IPS-NIHi11 (cell line): ENCODE results near the gene FGD4.

Source experiments
- DNase-seq: peaks from one replicate; pipeline ENCODE4 v3.0.0; 2012; ENCODE audit warnings: mixed read lengths, low spot score

FGD4 gene

DNA sequence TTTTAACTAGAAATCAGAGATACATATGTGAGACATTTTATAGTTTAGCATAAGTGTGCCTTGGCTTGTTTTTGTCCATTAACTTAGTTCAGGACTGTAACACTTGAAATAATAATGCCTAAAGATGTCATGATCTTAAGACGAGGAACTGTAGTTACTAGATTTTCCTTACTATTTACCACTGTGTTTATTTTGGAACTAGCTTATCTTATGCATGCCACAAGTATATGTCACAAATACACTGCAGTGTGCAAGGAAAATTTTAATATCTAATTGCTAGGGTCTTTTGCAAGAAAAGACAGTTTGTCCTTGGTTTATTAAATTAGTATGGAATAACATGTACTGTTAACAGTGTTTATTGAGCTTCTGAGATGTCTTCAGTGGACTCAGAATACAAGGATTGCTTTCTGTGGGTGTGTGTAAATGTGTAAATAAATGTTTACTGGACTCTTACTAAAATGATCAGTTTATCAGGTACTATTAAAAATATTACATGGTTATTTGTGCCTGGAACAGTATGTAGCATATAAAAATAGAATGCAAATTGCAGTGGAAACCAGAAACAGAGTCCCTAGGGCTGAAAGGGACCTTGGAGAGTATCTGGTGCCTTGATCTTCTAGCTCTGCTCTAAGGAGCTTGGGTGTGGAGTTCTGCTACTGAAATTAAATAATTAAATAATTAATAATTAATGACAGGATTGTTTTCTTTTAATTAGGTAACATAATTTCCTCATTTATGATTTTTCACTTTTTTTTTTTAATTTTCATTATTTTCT is 58.1 kb downstream of the FGD4 start:
- no peak for DNase-seq

DNA sequence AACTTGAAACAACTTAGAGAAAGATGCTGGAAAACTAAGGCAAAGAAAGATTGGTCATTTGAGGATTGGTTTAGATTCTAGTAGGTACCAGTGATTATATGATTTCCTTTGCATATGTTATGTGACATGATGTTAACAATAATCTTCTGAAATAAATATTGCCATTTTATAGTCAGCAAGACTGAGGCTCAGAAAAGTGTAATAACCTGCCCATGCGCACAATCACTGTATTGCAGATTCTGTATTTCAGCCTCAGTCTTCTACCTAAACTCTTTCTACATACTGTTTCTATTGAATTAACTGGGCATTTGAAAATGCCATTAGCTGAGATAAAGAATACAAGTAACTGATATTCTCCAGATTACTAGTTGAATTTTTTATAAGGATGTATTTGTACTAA is 61.3 kb downstream of the FGD4 start:
- no peak for DNase-seq

DNA sequence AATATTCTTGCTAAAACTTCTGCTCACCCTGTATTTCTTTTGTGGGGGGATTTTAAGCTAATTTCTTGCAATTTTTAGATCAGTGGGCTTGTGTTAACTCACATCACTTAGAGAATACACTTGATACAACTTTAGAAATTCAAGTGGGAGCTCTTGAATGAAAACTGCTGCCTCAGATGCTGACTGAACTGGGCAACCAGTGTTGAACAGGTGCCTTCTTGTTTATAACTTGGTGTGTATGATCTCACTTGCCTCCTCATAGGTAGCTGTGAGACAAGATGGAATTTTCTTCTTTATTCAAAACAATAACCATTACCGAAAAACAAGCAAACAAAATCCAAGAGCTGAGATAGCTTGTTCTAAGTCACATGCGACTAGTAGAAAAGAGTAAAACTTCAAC is 63.5 kb downstream of the FGD4 start:
- no peak for DNase-seq

DNA sequence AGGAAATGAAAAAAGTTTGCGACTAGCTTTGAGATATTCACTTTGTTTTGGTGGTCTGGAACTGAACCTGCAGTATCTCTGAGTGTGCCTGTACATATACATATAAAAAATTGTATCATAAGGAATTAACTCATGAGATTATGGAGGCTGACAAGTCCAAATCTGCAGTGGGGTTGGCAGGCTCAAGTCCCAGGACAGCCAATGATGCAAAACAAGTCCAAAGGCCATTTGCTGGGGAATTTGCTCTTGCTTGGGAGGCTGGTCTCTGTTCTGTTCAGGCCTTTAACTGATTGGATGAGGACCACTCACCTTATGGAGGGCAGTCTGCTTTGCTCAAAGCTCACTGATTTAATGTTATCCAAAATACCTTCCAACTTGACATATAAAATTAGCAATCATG is 66.8 kb downstream of the FGD4 start:
- DNase-seq: no peak

DNA sequence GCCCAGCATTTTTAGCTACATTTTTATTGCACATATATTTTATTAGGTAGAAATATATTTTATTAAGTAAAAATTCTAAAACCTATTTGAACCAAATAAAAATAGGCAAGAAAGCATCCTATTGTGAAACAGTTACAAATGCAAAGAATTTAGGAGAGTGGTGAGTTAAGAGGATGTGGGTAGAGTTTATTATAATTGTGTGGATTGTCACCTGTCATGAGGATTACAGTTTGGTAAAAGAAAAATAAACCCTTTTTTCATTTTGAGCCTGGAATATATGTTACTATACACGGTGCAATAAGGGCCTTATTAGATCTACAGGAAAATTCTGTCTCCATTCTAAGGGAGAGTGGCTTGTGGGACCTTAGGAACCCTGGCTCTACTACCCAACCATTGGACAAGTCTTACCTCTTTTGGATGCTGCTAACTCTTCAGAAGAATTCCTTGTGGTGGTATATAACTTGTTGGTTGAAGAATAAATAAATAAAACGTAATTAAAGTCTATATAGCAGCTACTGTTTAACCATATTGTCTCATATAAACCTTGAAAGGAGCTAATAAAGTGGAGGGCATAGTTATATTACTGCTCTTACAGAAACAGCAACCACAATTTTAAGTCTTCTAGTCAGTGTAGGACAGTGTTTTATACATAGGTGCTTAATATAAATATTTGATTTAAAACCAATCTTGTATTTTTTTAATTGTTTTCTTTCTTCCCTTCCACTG is 67.8 kb downstream of the FGD4 start:
- DNase-seq: no peak

DNA sequence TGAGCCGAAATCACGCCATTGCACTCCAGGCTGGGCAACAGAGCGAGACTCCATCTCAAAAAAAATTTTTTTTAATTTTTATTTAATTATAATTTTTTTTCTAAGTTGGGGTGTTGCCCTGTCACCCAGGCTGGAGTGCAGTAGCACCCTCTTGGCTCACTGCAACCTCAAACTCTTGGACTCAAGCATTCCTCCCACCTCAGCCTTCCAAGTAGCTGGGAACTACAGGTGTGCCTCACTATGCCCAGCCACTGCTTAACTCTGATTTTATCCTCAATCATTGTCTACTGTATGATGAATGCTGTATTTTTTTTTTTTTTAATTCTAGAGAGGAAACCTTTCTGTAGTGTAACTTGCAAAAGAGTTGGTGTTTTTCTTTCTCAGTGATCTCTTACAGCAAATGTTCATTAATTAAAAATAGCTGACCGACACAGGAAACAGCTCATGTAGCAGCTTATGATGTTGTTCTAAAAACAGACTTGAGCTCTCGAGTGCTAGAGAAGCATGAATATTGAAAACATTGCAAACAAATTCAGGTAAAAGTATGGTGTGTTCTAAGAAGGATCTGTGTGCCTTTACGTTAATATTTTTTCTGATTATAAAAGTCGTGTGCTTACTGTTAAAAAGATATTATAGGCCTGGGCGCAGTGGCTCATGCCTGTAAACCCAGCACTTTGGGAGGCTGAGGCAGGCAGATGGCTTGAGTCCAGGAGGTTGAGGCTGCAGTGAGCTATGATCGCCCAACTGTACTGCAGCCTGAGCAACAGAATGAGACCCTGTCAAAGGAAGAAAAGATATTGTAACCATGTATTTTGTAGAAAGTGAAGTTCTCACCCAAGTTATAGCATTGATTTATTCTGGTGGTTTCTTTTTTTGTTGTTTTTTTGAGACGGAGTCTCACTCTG is 68.9 kb downstream of the FGD4 start:
- no peak for DNase-seq

GRCh38 chr12:32470936-32471470 is 71.6 kb downstream of the FGD4 start:
- DNase-seq: no peak

GRCh38 chr12:32471591-32472001 is 72.2 kb downstream of the FGD4 start:
- DNase-seq: no peak

DNA sequence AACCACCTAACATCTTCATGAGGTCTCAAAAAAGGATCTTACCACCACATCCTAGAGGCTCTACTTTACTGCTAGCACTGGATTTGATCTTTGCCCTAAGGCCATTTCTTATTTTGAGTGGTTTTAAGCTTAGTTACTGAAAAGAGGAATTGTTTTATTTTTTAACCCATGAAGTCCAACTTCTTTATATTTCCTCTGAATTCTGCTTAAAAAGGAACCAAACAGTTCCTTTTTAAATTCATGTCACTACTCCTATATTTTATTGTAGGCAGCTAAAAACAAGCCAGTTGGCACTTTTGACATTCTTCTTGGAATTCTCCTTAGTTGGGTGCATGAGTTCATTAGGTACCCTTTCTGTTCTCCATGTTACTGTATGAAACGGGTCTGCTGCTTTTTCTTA is 76.4 kb downstream of the FGD4 start:
- DNase-seq: no peak

DNA sequence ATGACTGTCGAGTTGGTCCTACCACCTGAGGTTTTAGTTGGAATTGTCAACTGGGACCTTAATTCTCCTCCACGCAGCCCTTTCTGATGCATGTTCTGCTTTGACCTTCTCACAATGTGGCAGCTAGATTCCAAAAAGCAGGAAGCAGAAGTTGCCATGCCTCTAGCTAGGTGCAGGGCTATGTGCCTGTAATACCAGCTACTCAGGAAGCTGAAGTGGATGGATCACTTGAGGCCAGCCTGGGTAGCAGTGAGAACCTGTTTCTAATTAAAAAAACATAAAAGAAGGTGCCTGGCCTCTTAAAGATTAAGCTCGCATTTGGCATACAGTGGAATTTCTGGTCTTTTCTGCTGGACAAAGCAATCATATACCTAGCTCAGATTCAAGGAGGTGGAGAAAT is 77.1 kb downstream of the FGD4 start:
- no peak for DNase-seq

GRCh38 chr12:32477714-32478113 is 78.4 kb downstream of the FGD4 start:
- DNase-seq: no peak

GRCh38 chr12:32478166-32478565 is 78.8 kb downstream of the FGD4 start:
- DNase-seq: no peak

DNA sequence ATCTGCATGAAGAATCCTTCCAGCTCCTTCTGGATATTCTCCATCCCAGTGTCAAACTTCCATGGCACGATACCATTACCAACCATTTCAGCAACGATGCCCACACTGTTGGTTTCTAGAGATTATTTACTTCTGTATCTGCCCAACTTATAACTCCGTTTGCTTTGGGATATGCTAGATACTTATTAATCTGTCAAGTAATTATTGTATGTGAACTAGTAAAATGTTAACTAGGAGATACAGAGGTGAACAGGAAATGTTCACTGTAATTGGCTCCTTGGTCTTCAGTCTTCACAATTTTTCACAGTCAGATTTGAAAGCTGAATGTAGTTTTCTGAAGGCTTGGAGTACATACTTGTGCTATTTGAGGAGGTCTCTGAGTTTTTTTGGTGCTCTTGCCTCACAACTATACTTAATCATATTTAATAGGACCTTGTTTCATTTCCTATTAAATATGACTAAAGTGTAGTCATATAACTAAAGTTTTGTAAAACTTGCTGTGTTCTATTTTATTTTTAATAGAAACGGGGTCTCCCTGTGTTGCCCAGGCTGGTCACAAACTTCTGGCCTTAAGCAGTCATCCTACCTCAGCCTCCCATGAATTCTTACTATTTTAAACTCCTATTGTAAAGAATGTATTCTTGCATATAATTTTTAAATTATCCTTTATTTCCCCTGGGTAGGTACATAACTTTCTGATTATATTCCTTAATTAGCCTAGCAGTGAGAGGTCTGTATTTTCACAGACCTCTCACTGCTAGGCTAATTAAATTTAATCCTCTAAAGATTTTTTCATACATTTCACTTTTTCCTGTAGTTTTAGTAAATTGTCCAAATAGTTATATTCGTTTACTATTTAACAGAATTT is 79.7 kb downstream of the FGD4 start:
- no peak for DNase-seq

DNA sequence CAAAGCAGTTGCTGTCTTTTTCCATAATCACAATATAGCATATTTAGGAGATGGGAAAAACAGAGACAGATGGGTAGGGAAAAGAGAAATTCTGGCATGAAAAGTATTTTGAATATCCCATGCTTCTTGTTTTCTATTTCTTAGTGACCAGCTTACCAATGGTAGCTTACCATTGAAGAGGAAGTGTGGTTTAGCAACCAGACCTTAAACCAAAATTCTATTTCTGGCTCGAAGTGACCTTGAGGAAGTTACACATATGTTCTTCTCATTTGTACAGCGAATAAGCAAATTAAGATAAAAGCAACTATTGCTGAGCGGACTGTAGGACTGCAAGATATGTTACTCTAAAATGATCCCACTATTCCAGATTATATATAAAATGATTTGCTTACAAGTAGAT is 82.9 kb downstream of the FGD4 start:
- DNase-seq: no peak

DNA sequence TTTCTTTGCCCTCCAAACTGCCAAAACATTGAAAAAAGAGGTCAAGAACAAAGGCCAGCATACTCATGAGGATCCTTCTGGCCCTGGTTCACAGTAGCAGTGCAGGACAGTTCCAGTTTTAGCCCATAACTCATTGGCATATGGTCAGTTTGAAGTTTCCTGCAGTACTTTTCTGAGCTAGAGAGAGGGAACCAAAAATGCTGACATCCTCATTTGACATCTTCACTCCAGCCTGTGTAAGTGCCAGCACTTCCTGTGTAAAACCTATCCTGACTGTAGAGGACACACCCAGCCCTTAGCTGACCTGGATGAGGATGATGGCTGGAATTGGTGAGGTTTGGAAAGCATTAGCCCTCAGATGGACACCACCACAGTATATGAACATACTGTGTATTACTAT is 84.1 kb downstream of the FGD4 start:
- no peak for DNase-seq

- no peak for DNase-seq
Measured at GRCh38 chr12:32483993-32484392, 84.6 kb downstream of the FGD4 start.

DNA sequence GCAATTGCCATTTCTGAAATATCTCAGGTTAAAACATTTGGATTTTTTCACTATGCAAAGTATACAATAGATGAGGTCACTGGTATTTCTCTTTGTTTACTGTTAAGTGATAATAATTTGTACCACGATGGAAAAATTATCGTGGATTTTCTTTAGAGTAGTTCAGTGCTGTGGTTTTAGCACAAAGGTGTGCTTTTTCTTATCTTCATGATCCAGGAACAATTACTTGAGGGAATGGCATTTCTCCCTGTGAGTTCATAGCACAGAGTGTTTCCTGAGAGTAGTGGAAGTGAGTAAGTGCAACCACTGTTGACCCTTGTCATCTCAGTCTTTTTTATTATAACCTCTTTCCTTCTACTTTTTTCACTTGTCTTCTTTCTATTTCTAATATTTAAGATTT is 86.8 kb downstream of the FGD4 start:
- no peak for DNase-seq

GRCh38 chr12:32488132-32488531 is 88.8 kb downstream of the FGD4 start:
- DNase-seq: no peak

- DNase-seq: no peak
Measured at GRCh38 chr12:32489070-32489469, 89.7 kb downstream of the FGD4 start.

- DNase-seq: no peak
Measured at GRCh38 chr12:32490801-32491200, 91.4 kb downstream of the FGD4 start.

DNA sequence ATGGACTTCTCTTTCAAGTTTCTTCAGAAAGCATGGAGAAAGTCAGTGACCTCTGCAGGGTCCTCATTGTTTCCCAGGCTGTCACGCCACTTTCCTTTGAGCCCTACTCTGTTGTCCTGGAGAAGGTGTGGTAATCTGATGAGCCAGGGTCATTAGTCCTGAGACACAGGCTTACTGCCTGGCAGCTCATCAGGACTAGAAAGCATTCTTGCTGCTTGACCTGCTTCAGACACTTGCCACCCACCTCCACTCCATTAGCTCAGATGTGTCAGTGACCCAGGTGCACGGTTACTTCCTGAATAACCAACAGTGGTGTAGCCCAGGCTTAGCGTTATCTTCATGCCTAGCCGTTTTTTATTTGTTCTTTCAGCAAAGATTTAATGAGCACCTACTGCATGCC is 93.9 kb downstream of the FGD4 start:
- peak; percentile 22 for DNase-seq
